Measurements from ENCODE around the gene NEU2.

GRCh38 chr2:232997749-232998665 is 34.5 kb upstream of the NEU2 start:
- TF ChIP-seq TIGD3 (CRISPR knock-in tag; IDR thresholded peaks at IDR 0.05; ENCODE audit: borderline replicate concordance), result no peak
- TF ChIP-seq RFXANK (CRISPR knock-in tag; IDR thresholded peaks at IDR 0.05), result no peak
- TF ChIP-seq ZNF891 (CRISPR knock-in tag; IDR thresholded peaks at IDR 0.05), result no peak
- no peak for TF ChIP-seq ZBTB26 (CRISPR knock-in tag; IDR thresholded peaks at IDR 0.05; ENCODE audit: borderline replicate concordance)
- no peak for TF ChIP-seq CREB3 (CRISPR knock-in tag; IDR thresholded peaks at IDR 0.05)
- no peak for TF ChIP-seq CTCF (CRISPR knock-in tag; IDR thresholded peaks at IDR 0.05)
- TF ChIP-seq ADNP (CRISPR knock-in tag; IDR thresholded peaks at IDR 0.05), result no peak
- no peak for TF ChIP-seq ATF3 (CRISPR knock-in tag; IDR thresholded peaks at IDR 0.05)
- no peak for TF ChIP-seq ZNF615 (CRISPR knock-in tag; IDR thresholded peaks at IDR 0.05; ENCODE audit: borderline replicate concordance)
- no peak for TF ChIP-seq TOE1 (CRISPR knock-in tag; IDR thresholded peaks at IDR 0.05)
- TF ChIP-seq MAZ (IDR thresholded peaks at IDR 0.05; ENCODE audit: borderline replicate concordance, low read depth, low read length), result no peak
- TF ChIP-seq MAZ (CRISPR knock-in tag; IDR thresholded peaks at IDR 0.05; ENCODE audit: low read depth), result no peak
- TF ChIP-seq MBNL3 (CRISPR knock-in tag; conservative IDR thresholded peaks at IDR 0.05), result no peak
- no peak for TF ChIP-seq SP2 (CRISPR knock-in tag; IDR thresholded peaks at IDR 0.05)
- no peak for TF ChIP-seq MXI1 (IDR thresholded peaks at IDR 0.05; ENCODE audit: borderline replicate concordance, low read depth, low read length)

Measured in HepG2 (cell line).